ENCODE results near the gene KLHL17.

- TF ChIP-seq CTCF (IDR thresholded peaks at IDR 0.05 in 4 of 5, conservative IDR thresholded peaks at IDR 0.05 in 1 of 5) (no peak), POLR2A (IDR thresholded peaks at IDR 0.05) (no peak)
Observed at GRCh38 chr1:950268-950667, 10.1 kb upstream of the KLHL17 start.
